Measurements from ENCODE around the gene XXYLT1. TPM values are rescaled to one million over a fixed set of nuclear protein-coding genes. Genes with fewer than 3 reads are reported as not detected.

Gene XXYLT1
- total RNA-seq, 1 donor from 2014 or later = 9.8 TPM

GRCh38 chr3:195075941-195076875, 194.8 kb downstream of the XXYLT1 start:
- Histone ChIP-seq H3K36me3 (no peaks in the 10 kb centered on the region), H3K27me3 (no peaks in the 10 kb centered on the region), H3K4me3 (no peak overlapping the region), H3K9me3 (no peaks in the 10 kb centered on the region), H3K27ac (no peak overlapping the region), H3K4me1 (peaks cover 8% of the 10 kb centered on the region)
- ATAC-seq = no peak
- intact Hi-C loops (cut with DNase I) = no loop called here
- no peak for TF ChIP-seq CTCF (IDR thresholded peaks at IDR 0.05)
- peak; percentile 53 for DNase-seq

DNA sequence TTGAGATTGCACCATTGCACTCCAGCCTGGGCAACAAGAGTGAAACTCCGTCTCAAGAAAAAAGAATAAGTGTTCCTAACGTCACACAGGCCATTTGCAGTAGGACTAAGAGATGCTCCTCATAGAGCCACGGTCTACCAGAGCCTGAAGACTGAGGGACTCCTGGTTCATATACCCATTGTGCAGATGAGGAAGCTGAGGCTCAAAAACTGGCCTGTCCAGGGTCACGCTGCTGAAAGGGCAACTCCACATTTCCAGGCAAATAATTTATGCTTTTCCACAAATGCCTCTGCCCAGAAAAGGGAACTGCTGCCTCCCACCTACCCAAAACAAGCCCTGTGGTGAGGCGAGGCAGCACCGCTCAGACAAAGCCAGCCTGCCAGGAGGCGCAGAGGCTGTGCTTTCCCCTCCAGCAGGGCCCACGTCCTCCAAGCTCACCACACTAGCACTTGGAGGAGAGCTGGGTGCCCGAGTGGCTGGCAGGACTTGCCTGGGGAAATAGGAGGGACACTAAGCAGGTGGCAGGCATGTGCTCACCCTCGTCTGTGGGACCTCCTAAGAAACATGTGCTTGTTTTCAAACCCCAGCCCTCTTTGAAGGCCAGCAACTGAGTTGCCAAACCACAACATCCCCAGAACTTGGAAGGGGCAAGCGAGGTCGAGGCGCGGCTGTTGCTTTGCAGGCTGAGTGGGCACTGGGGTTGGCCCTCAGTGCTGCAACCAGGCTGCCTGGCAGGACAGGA, 195.6 kb downstream of the XXYLT1 start:
- H3K4me3 ChIP-seq = no peak overlapping the region
- no peaks in the 10 kb centered on the region for H3K27me3 ChIP-seq
- DNase-seq (peak; percentile 62), ATAC-seq (no peak)
- H3K4me1 ChIP-seq = no peaks in the 10 kb centered on the region
- no peaks in the 10 kb centered on the region for H3K36me3 ChIP-seq
- no peak for TF ChIP-seq CTCF (IDR thresholded peaks at IDR 0.05)
- no peaks in the 10 kb centered on the region for H3K9me3 ChIP-seq
- H3K27ac ChIP-seq = no peak overlapping the region
- intact Hi-C loops (cut with DNase I) = no loop called here

DNA sequence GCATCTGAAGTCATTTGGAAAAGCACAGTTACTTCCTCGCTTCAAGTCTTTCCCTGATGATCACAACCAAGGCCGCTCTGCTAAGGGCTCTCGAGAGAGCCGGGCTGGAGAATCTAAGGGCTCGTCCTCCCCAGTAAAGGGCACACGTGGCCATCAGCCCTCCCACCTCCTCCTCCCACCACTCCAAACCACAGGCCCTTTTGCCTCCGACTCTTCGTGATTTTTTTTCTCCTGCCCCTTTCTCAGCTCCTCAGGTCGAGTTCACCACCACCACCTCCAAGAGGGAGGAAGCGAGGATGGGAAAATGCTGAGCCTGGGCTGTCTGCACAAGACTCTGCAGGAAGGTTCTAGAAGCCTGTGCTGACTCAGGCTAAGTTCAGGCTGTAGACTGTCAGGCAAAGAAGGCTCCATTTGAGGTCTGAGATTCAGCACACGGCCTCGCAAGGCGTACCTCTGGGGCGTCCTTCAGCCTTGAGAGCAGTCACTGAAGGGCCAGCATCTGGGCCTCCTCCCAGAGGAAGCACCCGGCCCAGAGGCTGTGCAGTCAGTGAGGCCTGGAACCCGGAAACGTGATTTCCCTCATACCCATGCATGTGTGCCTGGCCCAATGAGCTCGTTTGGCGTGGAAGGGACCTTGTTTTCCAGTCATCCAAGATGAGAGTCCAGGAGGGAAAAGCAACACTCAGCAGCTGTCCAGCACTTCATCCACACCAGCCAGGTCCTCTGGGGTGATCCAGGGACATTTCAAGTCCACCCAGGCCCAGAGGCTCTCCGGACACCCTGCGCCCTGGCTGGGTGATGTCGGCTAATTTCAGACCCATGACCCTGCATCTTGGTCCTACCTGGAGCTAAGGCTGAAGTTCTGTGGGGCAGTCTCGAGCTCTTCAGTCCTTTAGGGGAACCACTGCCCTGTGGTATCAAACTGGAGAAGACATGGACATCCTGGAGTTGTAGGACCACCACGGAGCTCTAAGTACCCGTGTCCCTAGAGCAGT, 196.8 kb downstream of the XXYLT1 start:
- H3K27ac ChIP-seq = no peak overlapping the region
- H3K4me1 ChIP-seq = no peaks in the 10 kb centered on the region
- no peaks in the 10 kb centered on the region for H3K9me3 ChIP-seq
- peaks cover 4% of the 10 kb centered on the region for H3K36me3 ChIP-seq
- ATAC-seq (no peak), DNase-seq (peak; percentile 35)
- no peak for TF ChIP-seq CTCF (IDR thresholded peaks at IDR 0.05)
- no peaks in the 10 kb centered on the region for H3K27me3 ChIP-seq
- H3K4me3 ChIP-seq = no peak overlapping the region
- intact Hi-C loops (cut with DNase I) = no loop called here

- Histone ChIP-seq H3K27ac (no peak overlapping the region), H3K36me3 (peaks cover 4% of the 10 kb centered on the region), H3K4me3 (no peak overlapping the region), H3K9me3 (no peaks in the 10 kb centered on the region), H3K27me3 (no peaks in the 10 kb centered on the region), H3K4me1 (no peaks in the 10 kb centered on the region)
- DNase-seq = peak; percentile 46
- ATAC-seq = no peak
- intact Hi-C loops (cut with DNase I) = no loop called here
- no peak for TF ChIP-seq CTCF (IDR thresholded peaks at IDR 0.05)
Observed at GRCh38 chr3:195072916-195073564, 197.9 kb downstream of the XXYLT1 start.
